BE2C (cell line): Measurements from ENCODE around the gene HEPACAM2.

ENCODE experiments used
- DNase-seq: peaks from one replicate; pipeline ENCODE4 v3.0.0-alpha.2; 2020
- H3K27me3 ChIP-seq: fragments of 250-450 bp; sonication (Bioruptor Pico); 2 replicates; pipeline ENCODE4 v1.5.1; 2020; ENCODE audit warnings: mild to moderate bottlenecking
- H3K36me3 ChIP-seq: fragments of 250-450 bp; sonication (Bioruptor Pico); 2 replicates; pipeline ENCODE4 v1.5.1; 2020; ENCODE audit warnings: mild to moderate bottlenecking
- H3K4me1 ChIP-seq: fragments of 250-450 bp; sonication (Bioruptor Pico); 2 replicates; pipeline ENCODE4 v1.5.1; 2020
- H3K4me3 ChIP-seq: 2 replicates; pipeline ENCODE4 v1.5.1; 2011; ENCODE audit warnings: low read depth, low read length
- H3K9me3 ChIP-seq: fragments of 250-450 bp; sonication (Bioruptor Pico); 2 replicates; pipeline ENCODE4 v1.5.1; 2020
- CTCF ChIP-seq: IDR thresholded peaks from 2 replicates; pipeline ENCODE4 v1.5.1; 2012; ENCODE audit warnings: mild to moderate bottlenecking, low read depth, low read length

The HEPACAM2 gene

GRCh38 chr7:93148144-93148543 lies 78.1 kb downstream of the HEPACAM2 start, which contains the start of gene SAMD9L:
Gene SAMD9L (minus strand): TSS chr7:93148385. CDS start chr7:93135971, 12,414 bp downstream.
- Histone ChIP-seq H3K4me1 (no peaks in the 10 kb centered on the region), H3K27me3 (peaks cover 14% of the 10 kb centered on the region), H3K9me3 (no peaks in the 10 kb centered on the region), H3K36me3 (no peaks in the 10 kb centered on the region), H3K4me3 (no peak within 1 kb of the TSS)
- no peak for DNase-seq
- TF ChIP-seq CTCF = no peak

DNA sequence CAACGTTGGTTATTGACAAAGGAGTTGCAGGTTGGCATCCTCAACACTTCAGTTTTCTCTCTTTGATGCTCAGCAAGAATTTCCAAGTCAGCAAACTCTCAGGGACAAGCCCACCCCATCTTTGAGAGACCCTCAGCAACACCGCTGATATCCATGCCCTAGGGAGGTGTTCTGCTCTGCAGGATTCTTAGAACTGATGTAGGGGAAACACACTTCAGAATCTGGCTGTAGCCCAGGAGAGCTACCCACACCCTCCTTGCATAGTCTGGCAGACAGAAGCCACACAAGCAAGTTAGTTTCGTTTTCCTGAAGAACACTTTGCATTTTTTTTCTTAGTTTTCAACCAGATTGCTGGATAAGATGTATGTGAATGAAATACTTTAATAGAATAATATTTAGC lies 78.9 kb downstream of the HEPACAM2 start:
- Histone ChIP-seq H3K27me3 (peaks cover 14% of the 10 kb centered on the region), H3K4me3 (no peak overlapping the region), H3K9me3 (no peaks in the 10 kb centered on the region), H3K4me1 (no peaks in the 10 kb centered on the region), H3K36me3 (no peaks in the 10 kb centered on the region)
- DNase-seq = no peak
- no peak for TF ChIP-seq CTCF

DNA sequence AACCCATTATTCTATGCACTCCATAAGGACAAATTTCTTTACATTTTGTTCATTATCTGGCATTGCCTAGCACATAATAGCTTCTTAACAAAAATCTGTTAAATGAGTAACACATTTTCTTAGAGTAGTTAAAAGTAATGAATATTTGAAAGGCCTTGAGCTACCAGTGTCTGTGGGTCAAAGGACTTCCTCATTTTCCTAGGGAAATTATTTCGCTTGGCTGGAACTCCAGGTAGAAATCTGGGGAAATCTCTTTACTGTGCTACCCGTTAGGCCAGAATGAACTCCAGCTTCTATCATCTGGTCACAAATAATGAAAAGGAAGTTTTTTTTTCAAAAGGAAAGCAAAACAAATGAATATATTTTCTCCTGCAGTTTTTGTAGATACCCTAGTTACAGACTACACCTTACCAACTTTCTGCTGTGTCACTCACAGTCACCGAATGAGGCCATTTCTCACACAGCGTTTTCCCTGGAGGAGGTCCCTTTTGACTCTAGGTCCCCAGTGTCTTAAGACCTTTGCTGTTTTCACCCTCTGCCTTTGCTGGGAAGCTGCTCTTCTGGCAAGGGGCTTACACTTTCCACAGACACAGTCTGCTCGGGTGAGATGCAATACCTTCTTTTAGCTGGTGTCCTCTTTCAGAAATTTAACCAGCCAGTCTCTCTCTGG lies 79.7 kb downstream of the HEPACAM2 start:
- Histone ChIP-seq H3K36me3 (no peaks in the 10 kb centered on the region), H3K27me3 (peaks cover 17% of the 10 kb centered on the region), H3K4me3 (no peak overlapping the region), H3K9me3 (no peaks in the 10 kb centered on the region), H3K4me1 (no peaks in the 10 kb centered on the region)
- TF ChIP-seq CTCF = no peak
- no peak for DNase-seq

DNA sequence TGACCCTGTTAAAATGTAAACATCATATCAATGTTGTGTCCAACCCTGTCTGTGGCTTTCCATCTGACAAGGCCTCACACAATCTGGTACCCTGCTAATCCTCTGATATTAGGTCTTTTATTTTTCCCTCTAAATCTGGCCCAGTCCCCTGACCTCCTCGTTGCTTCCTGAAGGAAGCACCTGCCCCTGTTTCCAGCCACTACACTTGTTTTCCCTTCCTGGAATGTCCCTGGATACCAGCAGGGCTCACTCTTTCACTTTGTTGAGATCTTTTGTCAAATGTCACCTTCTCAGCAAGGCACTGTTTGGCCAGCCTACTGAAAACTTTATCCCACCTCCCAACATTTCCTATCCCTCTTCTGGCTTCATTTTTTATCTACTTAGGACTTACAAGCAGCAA lies 80.2 kb downstream of the HEPACAM2 start:
- Histone ChIP-seq H3K36me3 (no peaks in the 10 kb centered on the region), H3K4me3 (no peak overlapping the region), H3K4me1 (no peaks in the 10 kb centered on the region), H3K27me3 (peaks cover 16% of the 10 kb centered on the region), H3K9me3 (no peaks in the 10 kb centered on the region)
- no peak for TF ChIP-seq CTCF
- no peak for DNase-seq

GRCh38 chr7:93145354-93145753 lies 80.9 kb downstream of the HEPACAM2 start:
- Histone ChIP-seq H3K4me3 (no peak overlapping the region), H3K9me3 (no peaks in the 10 kb centered on the region), H3K4me1 (no peaks in the 10 kb centered on the region), H3K36me3 (no peaks in the 10 kb centered on the region), H3K27me3 (peaks cover 16% of the 10 kb centered on the region)
- no peak for DNase-seq
- TF ChIP-seq CTCF = no peak

GRCh38 chr7:93142127-93142526 lies 84.1 kb downstream of the HEPACAM2 start:
- Histone ChIP-seq H3K4me1 (no peaks in the 10 kb centered on the region), H3K27me3 (peaks cover 5% of the 10 kb centered on the region; the same call in 1 of the 2 replicates), H3K9me3 (no peaks in the 10 kb centered on the region), H3K4me3 (no peak overlapping the region), H3K36me3 (no peaks in the 10 kb centered on the region)
- TF ChIP-seq CTCF = no peak
- DNase-seq = no peak
